Liver (tissue), 10 donors: Measurements from ENCODE around the gene HTR2B. TPM values are rescaled to one million over a fixed set of nuclear protein-coding genes. Genes with fewer than 3 reads are reported as not detected.

ENCODE experiments used
- DNase-seq: peaks from one replicate; pipeline ENCODE4 v3.0.0-alpha.2; 2017; ENCODE audit warnings: low spot score
- H3K27ac ChIP-seq, 2 donors: one replicate each; pipeline ENCODE4 v1.7.0; 2013; ENCODE audit warnings: inconsistent platforms in 2 of 2, low read length in 2 of 2, control low read depth in 1 of 2, low read depth in 1 of 2, mild to moderate bottlenecking in 1 of 2
- H3K27me3 ChIP-seq, 4 donors: one replicate each; pipeline versions ENCODE4 v1.6.1 to v1.7.0; 2013; ENCODE audit warnings: low read length in 3 of 4, inconsistent platforms in 1 of 4, mild to moderate bottlenecking in 1 of 4, moderate library complexity in 1 of 4; ENCODE audit not compliant: control insufficient read depth in 4 of 4, insufficient read depth in 4 of 4
- H3K36me3 ChIP-seq, 4 donors: one replicate each; pipeline versions ENCODE4 v1.6.1 to v1.7.0; 2013; ENCODE audit warnings: low read length in 3 of 4, mild to moderate bottlenecking in 3 of 4, low read depth in 1 of 4, moderate library complexity in 1 of 4; ENCODE audit not compliant: control insufficient read depth in 4 of 4, insufficient read depth in 3 of 4
- H3K4me1 ChIP-seq, 4 donors: one replicate each; pipeline versions ENCODE4 v1.6.1 to v1.7.0; 2013; ENCODE audit warnings: low read length in 3 of 4, mild to moderate bottlenecking in 3 of 4, moderate library complexity in 1 of 4; ENCODE audit not compliant: control insufficient read depth in 4 of 4, insufficient read depth in 4 of 4
- H3K4me3 ChIP-seq, 3 donors: one replicate each; pipeline versions ENCODE4 v1.6.1 to v1.7.0; 2013; ENCODE audit warnings: low read length in 3 of 3, control low read depth in 1 of 3, low read depth in 1 of 3, mild to moderate bottlenecking in 1 of 3
- H3K9ac ChIP-seq, 2 donors: one replicate each; pipeline ENCODE4 v1.7.0; 2013; ENCODE audit warnings: low read length in 2 of 2, mild to moderate bottlenecking in 2 of 2, moderate library complexity in 2 of 2, control low read depth in 1 of 2, low read depth in 1 of 2
- H3K9me3 ChIP-seq, 4 donors: one replicate each; pipeline versions ENCODE4 v1.6.1 to v1.7.0; 2013; ENCODE audit warnings: low read length in 3 of 4; ENCODE audit not compliant: control insufficient read depth in 4 of 4
- MAX ChIP-seq: IDR thresholded peaks from 2 replicates; pipeline ENCODE4 v1.6.1; 2016; ENCODE audit warnings: antibody characterized with exemption
- REST ChIP-seq: IDR thresholded peaks from 2 replicates; pipeline ENCODE4 v1.6.1; 2016; ENCODE audit warnings: antibody characterized with exemption, mild to moderate bottlenecking
- WGBS: extraction: QIAGEN DNeasy Blood & Tissue Kit; methylation state at CpG from one replicate; pipeline ENCODE4 v1.1.7; 2013; 5-methylcytosine and 5-hydroxymethylcytosine counted together
- polyA plus RNA-seq, 2 donors: library from polyadenylated mRNA; stranded (reverse) in 1 of 2; unstranded in 1 of 2; fragments of 200-250 nt in 1 of 2; fragments of >200 nt in 1 of 2; fragmentation: Nextera tagmentation in 1 of 2; extraction: Ambion mirVana in 1 of 2; gene quantifications; one replicate each; pipeline versions ENCODE4 v1.2.1 to v1.2.3, GENCODE V29; 2013 to 2015
- small RNA-seq: library from RNA; depleted of rRNA; stranded (forward); fragments of <200 nt; gene quantifications from one replicate; pipeline ENCODE3, GENCODE V24; 2014
- total RNA-seq, 2 donors: library from RNA; depleted of rRNA; stranded (reverse); fragments of >200 nt; gene quantifications; one replicate each; pipeline ENCODE4 v1.2.3, GENCODE V29; 2014
- donor health status: healthy.
- donor health status: healthy.
- donor health status: healthy.
- donor health status: healthy.
- donor health status: healthy.

HTR2B gene
- total and polyA plus RNA-seq, 4 donors, result 0.09 to 1.0 (median 0.63) TPM

- TF ChIP-seq REST, result no peak
These were observed 65.1 kb downstream of the HTR2B start (continued) for GRCh38 chr2:231059756-231060155.

DNA sequence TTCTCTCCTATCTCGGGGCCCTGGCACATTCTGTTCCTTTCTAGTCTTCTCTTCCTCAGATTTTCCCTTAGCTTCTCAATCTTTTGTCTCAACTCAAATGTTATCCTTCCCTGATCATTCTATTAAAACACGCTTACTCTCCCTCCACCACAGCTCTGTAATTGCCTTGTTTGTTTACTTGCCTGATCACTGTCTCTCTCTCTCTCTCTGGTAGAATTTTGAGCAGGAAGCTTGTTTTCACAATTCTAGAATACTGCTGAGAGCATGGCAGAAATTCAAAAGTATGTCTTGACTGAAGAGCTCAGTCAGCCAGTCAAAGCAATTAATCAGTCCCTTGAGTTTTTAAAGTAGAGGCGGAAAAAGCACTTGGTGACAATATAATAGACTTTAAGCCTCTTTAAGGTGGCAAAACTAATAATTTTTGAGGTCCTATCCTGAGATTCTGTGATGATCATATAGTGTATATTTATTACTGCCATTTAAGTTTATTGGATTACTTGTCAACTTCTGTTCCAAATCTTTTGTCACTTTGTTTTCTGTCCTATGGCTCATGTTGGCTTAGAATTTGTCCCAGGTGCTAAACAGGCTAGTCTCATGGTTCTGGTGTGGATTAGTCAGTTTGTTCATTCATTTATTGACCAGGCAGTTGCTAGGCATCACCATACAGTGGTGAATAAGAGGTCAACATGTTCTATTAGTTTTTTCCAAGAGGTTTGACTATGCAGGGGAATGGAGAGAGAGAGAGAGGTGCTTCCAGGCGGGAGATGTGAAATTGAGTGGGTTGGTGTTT, 65.9 kb downstream of the HTR2B start:
- WGBS, result 69% methylated on average over 4 of the region's 4 CpGs
- TF ChIP-seq MAX, result no peak
- no peak for DNase-seq
- peaks cover 4 to 44% (median 38%) of the 10 kb centered on the region in 4 donors for H3K4me1 ChIP-seq
- H3K4me3 ChIP-seq, result peak overlapping the region in 1 of 3 donors; percentile 18
- H3K36me3 ChIP-seq, result peaks cover 0 to 16% (median 6%) of the 10 kb centered on the region in 4 donors
- no peaks in the 10 kb centered on the region for H3K9me3 ChIP-seq
- peak overlapping the region in 1 of 2 donors; percentile 43 for H3K27ac ChIP-seq
- no peaks in the 10 kb centered on the region for H3K27me3 ChIP-seq
- H3K9ac ChIP-seq, result no peak overlapping the region

Small RNA genes within 50 kb of the gene (small RNA-seq; reads per million reads assigned to genes)
- gene RNU1-93P, result not detected

Other genes starting within 250 kb of the HTR2B start
- under 1 TPM; 0.05 to 0.17 TPM for gene GPR55, start 199.8 kb downstream of the HTR2B start, total RNA-seq
- under 1 TPM in 1 of 2 donors, not detected in 1; 0.10 TPM for gene GPR55, start 199.8 kb downstream of the HTR2B start, polyA plus RNA-seq
- gene SPATA3, start 128.9 kb downstream of the HTR2B start, total RNA-seq, result not detected
- gene SPATA3, start 128.9 kb downstream of the HTR2B start, polyA plus RNA-seq, result not detected
- 100 to 1,000 TPM in 1 of 2 donors, 10 to 100 TPM in 1; 74.8 to 141 TPM for gene C2orf72, start 87.5 kb downstream of the HTR2B start, total RNA-seq
- 10 to 100 TPM; 33.2 to 94.9 TPM for gene C2orf72, start 87.5 kb downstream of the HTR2B start, polyA plus RNA-seq
- gene PSMD1, start 68.2 kb downstream of the HTR2B start, total RNA-seq, result 10 to 100 TPM; 64.9 to 83.3 TPM
- 10 to 100 TPM; 31.7 to 71.3 TPM for gene PSMD1, start 68.2 kb downstream of the HTR2B start, polyA plus RNA-seq
- gene ARMC9, start 73.6 kb upstream of the HTR2B start, total RNA-seq, result 1 to 10 TPM; 2.2 to 2.3 TPM
- gene ARMC9, start 73.6 kb upstream of the HTR2B start, polyA plus RNA-seq, result 1 to 10 TPM; 1.1 to 1.4 TPM